Upper lobe of left lung (tissue), 4 donors: ENCODE results near the gene TASOR.

Experiments
- CTCF ChIP-seq, 6 experiments: fragments of 450-650 bp in 4 of 6; fragments of 200-600 bp in 2 of 6; sonication (generic) in 2 of 6; IDR thresholded peaks; one replicate each; pipeline ENCODE4 v1.5.1; 2016 to 2019; ENCODE audit warnings: antibody characterized with exemption in 6 of 6
- EP300 ChIP-seq, 4 donors: sonication (generic); formaldehyde crosslinking; IDR thresholded peaks; one replicate each; pipeline ENCODE4 v1.5.1; 2017; ENCODE audit warnings: antibody characterized with exemption in 4 of 4, control low read depth in 2 of 4
- POLR2A ChIP-seq, 4 donors: fragments of 450-650 bp; IDR thresholded peaks; one replicate each; pipeline ENCODE4 v1.5.1; 2016 to 2017; ENCODE audit warnings: antibody characterized with exemption in 4 of 4, mild to moderate bottlenecking in 2 of 4
- POLR2AphosphoS5 ChIP-seq, 2 donors: sonication (generic); formaldehyde crosslinking; IDR thresholded peaks; one replicate each; pipeline ENCODE4 v1.5.1; 2017; ENCODE audit warnings: antibody characterized with exemption in 2 of 2

GRCh38 chr3:56664823-56665222 is 18.2 kb downstream of the TASOR start:
- TF ChIP-seq CTCF (IDR thresholded peaks at IDR 0.05): no peak
- TF ChIP-seq POLR2A (IDR thresholded peaks at IDR 0.05): no peak
- no peak for TF ChIP-seq POLR2AphosphoS5 (IDR thresholded peaks at IDR 0.05)
- TF ChIP-seq EP300 (IDR thresholded peaks at IDR 0.05): no peak
